ENCODE results near the gene KAZALD1. TPM values are rescaled to one million over a fixed set of nuclear protein-coding genes. Genes with fewer than 3 reads are reported as not detected.

Gene KAZALD1
- total RNA-seq, 6 experiments from 2014 or later = 0.22 to 1.1 (median 0.57) TPM

DNA sequence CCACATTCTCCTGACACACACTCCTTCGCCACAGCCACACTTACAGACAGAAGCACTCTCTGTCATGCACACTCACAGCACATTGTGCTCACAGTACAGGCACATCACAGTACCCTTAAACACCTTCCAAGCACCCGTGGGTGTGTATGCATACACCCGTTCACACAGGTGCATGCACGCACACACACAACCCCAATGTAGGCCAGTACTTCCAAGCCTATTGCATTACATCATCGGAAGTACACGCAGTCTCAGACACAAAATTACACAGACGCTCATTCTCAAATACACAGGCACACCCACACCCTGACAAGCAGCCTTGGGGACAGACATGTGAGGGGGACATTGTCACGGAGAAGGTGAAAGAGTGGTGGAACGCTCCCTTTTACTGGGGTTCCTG, 11.1 kb downstream of the KAZALD1 start:
- 54% methylated on average over 9 of the region's 9 CpGs for WGBS (ENCODE audit: insufficient coverage, low coverage, low lambda C conversion rate, missing lambda C conversion rate)
- Histone ChIP-seq H3K4me3 (no peak overlapping the region), H3K4me1 (no peaks in the 10 kb centered on the region), H3K9me3 (no peaks in the 10 kb centered on the region), H3K27me3 (no peaks in the 10 kb centered on the region), H3K36me3 (no peaks in the 10 kb centered on the region), H3K27ac (no peak overlapping the region)
- TF ChIP-seq CTCF (IDR thresholded peaks at IDR 0.05) (no peak), POLR2A (IDR thresholded peaks at IDR 0.05) (no peak)
- ATAC-seq = no peak
- DNase-seq = no peak
- intact Hi-C loops (cut with DNase I) = no loop called here

- TF ChIP-seq POLR2A (IDR thresholded peaks at IDR 0.05) (no peak), CTCF (IDR thresholded peaks at IDR 0.05) (no peak)
- ATAC-seq (no peak), DNase-seq (no peak)
- no peaks in the 10 kb centered on the region for H3K36me3 ChIP-seq
- H3K4me3 ChIP-seq = no peak overlapping the region
- H3K9me3 ChIP-seq = no peaks in the 10 kb centered on the region
- 9% methylated on average over 8 of the region's 13 CpGs for WGBS (ENCODE audit: insufficient coverage, low coverage, low lambda C conversion rate, missing lambda C conversion rate)
- no peaks in the 10 kb centered on the region for H3K4me1 ChIP-seq
- no peak overlapping the region for H3K27ac ChIP-seq
- intact Hi-C loops (cut with DNase I) = no loop called here
- H3K27me3 ChIP-seq = no peaks in the 10 kb centered on the region
These were observed 11.8 kb downstream of the KAZALD1 start for GRCh38 chr10:101073631-101074030.

- 15% methylated on average over 4 of the region's 4 CpGs for WGBS (ENCODE audit: insufficient coverage, low coverage, low lambda C conversion rate, missing lambda C conversion rate)
- no peaks in the 10 kb centered on the region for H3K27me3 ChIP-seq
- H3K36me3 ChIP-seq = no peaks in the 10 kb centered on the region
- intact Hi-C loops (cut with DNase I) = no loop called here
- no peak for TF ChIP-seq CTCF (IDR thresholded peaks at IDR 0.05)
- H3K27ac ChIP-seq = no peak overlapping the region
- H3K9me3 ChIP-seq = no peaks in the 10 kb centered on the region
- H3K4me1 ChIP-seq = no peaks in the 10 kb centered on the region
- no peak overlapping the region for H3K4me3 ChIP-seq
- no peak for DNase-seq
- ATAC-seq = no peak
These were observed 14.0 kb downstream of the KAZALD1 start for GRCh38 chr10:101075775-101076174.

DNA sequence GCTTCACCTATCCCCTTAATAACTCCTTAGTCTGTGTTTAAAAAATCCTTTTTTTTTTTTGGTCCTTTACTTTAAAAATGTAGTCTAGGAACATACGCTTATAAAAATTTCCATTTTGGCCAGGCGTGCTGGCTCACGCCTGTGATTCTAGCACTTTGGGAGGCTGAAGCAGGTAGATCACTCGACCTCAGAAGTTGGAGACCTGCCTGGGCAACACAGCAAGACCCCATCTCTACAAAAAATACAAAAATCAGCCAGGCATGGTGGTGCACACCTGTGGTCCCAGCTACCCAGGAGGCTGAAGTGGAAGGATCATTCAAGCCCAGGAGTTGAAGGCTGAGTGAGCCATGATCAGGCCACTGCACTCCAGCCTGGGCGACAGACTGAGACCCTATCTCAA, 14.8 kb downstream of the KAZALD1 start:
- DNase-seq = no peak
- WGBS (ENCODE audit: insufficient coverage, low coverage, low lambda C conversion rate, missing lambda C conversion rate) = 59% methylated on average over 4 of the region's 5 CpGs
- no peak for TF ChIP-seq POLR2A (IDR thresholded peaks at IDR 0.05)
- TF ChIP-seq CTCF (IDR thresholded peaks at IDR 0.05) = no peak
- no peak overlapping the region for H3K4me3 ChIP-seq
- no peaks in the 10 kb centered on the region for H3K9me3 ChIP-seq
- no peaks in the 10 kb centered on the region for H3K27me3 ChIP-seq
- no peaks in the 10 kb centered on the region for H3K36me3 ChIP-seq
- H3K27ac ChIP-seq = no peak overlapping the region
- ATAC-seq = no peak
- intact Hi-C loops (cut with DNase I) = no loop called here
- no peaks in the 10 kb centered on the region for H3K4me1 ChIP-seq

GRCh38 chr10:101079874-101080273, 18.1 kb downstream of the KAZALD1 start:
- no peak for ATAC-seq
- no peaks in the 10 kb centered on the region for H3K4me1 ChIP-seq
- no peaks in the 10 kb centered on the region for H3K9me3 ChIP-seq
- no peaks in the 10 kb centered on the region for H3K36me3 ChIP-seq
- no peak for DNase-seq
- WGBS (ENCODE audit: insufficient coverage, low coverage, low lambda C conversion rate, missing lambda C conversion rate) = no CpG with 5 or more reads among the region's 1 CpG
- H3K27me3 ChIP-seq = no peaks in the 10 kb centered on the region
- intact Hi-C loops (cut with DNase I) = no loop called here
- no peak overlapping the region for H3K4me3 ChIP-seq
- no peak overlapping the region for H3K27ac ChIP-seq
- TF ChIP-seq CTCF (IDR thresholded peaks at IDR 0.05) = no peak
- no peak for TF ChIP-seq POLR2A (IDR thresholded peaks at IDR 0.05)
